ENCODE data around the gene CUL7.

GRCh38 chr6:43037197-43037596 lies 16.5 kb downstream of the CUL7 start:
- TF ChIP-seq EZH2 (IDR thresholded peaks at IDR 0.05; ENCODE audit: insufficient read depth, poor library complexity, severe bottlenecking) (no peak), EZH2phosphoT487 (IDR thresholded peaks at IDR 0.05; ENCODE audit: insufficient read depth, low read depth) (no peak)
